A172 (cell line): Measurements from ENCODE around the gene CHMP6. TPM values are rescaled to one million over a fixed set of nuclear protein-coding genes. Genes with fewer than 3 reads are reported as not detected.

Source experiments
- DNase-seq: peaks from one replicate; pipeline ENCODE4 v3.0.0-alpha.2; 2015; ENCODE audit warnings: low spot score
- total RNA-seq: library from RNA; depleted of rRNA; stranded (reverse); fragments of >200 nt; shearing (Covaris generic); gene quantifications from 2 replicates; pipeline ENCODE4 v1.2.3, GENCODE V29; 2014

Gene CHMP6
- total RNA-seq, 1 experiment from 2014 or later = 15.1 TPM

DNA sequence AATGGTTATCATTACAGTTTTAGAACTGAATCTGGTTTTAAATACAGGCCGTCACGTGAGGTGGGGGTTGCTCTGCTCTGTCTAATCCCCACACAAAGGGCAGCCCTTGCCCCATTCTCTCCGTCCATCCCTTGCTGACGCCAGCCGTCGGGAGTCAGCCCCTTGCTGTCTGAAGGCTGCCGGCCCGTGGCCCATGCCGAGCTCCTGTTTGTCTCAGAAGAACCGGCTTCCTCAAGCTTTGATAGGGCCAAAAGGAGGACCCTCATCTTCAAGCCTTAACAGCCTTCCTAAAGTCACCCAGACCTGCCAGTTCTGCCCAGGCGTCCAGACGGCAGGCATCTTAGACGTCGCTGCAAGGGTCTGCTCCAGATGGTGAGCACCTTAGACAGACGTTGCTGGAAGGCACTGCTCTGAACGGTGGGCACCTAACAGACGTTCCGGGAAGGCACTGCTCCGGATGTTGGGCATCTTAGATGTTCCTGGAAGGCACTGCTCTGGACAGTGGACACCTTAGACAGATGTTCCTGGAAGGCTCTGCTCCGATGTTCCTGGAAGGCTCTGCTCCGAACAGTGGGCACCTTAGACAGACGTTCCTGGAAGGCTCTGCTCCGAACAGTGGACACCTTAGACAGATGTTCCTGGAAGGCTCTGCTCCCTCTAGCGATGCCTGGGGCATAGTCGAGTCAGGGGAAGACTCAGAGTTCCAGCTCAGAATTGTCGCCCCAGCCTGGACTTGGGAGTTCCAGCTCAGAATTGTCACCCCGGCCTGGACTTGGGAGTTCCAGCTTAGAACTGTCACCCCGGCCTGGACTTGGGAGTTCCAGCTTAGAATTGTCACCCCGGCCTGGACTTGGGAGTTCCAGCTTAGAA lies 35.1 kb upstream of the CHMP6 start:
- DNase-seq = no peak

DNA sequence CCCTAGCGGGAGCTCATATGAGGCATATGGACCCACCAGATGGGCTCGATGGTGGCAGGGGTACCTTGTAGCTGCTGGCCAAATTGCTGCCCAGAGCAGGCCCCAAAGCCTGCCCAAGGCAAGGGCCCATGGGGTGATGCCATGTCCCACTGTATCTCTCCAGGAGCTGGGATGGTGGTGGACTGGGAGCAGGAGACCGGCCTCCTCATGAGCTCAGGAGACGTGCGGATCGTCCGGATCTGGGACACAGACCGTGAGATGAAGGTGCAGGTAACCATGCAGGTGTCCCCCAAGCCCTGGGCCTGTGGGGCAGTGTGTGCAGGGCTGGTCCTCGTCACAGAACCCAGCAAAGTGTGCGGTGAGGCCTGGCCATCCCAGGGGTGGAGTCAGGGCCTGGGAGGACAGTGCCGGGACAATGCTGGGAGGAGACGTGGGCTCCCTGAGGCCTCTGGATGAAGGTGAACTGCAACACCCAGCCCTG lies 34.1 kb upstream of the CHMP6 start:
- DNase-seq = no peak

DNA sequence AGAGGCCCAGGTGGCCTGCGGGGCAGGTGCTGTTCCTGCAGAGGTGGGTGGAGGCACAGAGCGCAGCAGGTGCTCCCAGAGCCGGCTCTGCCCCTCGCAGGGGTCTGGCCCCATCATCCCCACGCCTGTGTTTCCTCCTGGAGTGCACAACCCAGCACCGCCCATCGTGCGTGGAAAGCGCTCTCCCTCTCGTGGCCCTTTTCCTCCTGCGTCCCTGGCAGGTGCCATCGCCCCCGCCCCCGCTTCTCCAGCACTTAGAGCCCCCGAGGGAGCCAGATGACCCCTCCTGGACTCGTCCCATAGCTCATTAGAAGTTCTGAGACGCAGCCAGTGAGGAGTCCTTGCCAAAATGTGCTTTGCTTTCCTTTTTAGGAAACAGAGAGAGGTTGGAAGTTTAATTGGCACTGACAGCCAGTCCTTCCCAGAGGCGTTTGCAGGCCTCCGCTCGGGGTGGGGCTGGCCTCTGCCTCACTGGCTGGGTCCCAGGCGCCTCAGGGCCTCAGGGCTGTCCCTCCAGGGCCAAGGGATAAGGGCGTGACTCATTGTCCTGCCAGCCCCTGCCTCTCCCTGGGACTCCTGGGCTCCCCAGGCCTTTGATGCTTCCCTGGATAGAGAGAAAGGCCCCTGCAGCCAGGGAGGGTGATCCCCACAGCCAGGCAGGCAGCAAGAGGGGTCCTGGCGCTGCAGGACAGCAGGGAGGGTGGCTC lies 32.2 kb upstream of the CHMP6 start:
- peak; percentile 94 for DNase-seq

DNA sequence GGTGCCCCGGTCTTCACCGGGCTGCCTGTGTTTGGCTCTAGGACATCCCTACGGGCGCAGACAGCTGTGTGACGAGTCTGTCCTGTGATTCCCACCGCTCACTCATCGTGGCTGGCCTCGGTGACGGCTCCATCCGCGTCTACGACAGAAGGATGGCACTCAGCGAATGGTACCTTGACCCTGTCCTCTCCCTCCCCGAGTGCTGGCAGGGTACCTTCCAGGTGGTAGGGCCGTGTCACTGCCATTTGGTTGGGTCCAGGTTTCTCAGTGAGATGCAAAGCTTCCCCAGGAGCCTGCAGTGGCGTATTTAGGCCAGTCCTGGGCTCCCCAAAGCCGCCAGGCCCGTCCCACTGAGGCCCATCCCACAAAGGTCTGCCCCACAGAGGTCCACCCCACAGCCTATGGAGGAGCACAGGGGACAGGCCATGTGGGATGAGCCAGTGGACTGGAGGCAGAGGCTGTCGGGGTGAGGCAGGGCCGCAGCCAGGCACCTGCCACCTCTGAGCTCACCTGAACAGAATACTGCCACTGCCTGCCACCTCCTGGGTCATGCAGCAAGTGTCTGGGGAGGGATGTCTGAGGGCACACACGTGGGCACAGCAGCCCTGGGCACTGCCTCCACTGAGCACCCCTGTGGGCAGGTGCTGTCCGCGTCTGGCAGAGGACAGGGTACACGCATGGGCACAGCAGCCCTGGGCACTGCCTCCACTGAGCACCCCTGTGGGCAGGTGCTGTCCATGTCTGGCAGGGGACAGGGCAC lies 31.4 kb upstream of the CHMP6 start:
- DNase-seq = no peak

DNA sequence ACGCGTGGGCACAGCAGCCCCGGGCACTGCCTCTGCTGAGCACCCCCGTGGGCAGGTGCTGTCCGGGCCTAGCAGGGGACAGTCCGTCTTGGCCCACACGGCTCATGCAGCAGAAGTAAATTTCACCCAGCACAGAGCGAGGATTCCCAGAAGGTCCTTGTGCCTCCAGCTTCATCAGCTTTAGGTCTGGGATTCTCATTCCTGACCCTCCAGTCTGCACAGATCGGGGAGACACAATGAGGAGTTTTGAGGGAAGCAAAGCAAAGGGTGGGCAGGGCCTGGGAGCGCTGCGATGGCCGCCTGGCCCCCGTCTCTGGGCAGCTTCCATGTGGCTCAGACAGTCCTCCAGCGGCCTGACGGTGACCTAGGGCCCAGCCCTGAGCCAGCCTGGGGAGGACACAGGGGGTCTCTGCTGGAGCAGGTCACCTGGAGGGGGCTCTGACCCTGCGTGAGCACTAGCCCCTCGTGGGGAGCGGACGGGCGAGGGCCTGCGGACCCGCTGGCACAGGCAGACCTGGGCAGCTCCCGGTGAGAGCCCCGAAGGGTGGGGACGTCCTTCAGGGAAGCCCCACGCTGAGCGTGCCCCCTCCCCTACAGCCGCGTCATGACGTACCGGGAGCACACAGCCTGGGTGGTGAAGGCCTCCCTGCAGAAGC lies 30.7 kb upstream of the CHMP6 start:
- no peak for DNase-seq

DNA sequence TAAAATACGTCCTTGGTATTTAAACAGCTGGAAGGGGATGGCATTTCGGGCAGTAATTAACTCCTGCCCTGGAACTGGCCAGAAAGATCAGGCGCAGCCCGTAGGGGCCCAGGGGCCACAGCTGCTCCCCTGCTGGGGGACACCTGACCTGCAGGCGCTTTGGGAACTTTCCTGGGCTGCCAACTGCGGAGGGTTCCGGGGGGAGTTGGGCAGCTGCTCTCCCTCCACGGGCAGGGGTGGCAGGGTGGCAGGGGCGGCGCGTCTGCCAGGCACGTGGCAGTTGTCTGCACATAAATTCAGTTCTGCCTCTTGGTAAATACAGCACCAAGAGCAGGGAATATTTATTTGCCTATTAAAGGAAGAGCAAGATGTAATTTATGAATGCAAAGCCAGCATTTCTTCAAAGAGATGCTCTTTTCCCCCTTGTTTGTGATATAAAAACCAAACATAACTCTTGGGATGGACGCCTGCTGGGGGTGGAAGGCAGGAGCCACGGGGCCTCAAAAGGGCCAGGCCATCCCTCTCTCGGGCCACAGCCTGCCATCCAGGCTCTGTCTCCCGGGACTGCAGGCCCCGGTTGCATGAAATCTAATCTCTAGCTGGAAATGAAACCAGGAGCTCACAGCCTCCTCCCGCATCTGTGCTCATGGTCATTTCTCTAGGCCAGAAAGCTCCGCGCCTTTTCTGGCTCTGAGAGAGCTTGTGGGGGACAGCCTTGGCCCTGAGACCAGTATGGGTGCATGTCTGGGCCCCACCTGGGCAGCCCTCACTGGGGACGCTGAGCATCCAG lies 29.9 kb upstream of the CHMP6 start:
- DNase-seq = no peak

DNA sequence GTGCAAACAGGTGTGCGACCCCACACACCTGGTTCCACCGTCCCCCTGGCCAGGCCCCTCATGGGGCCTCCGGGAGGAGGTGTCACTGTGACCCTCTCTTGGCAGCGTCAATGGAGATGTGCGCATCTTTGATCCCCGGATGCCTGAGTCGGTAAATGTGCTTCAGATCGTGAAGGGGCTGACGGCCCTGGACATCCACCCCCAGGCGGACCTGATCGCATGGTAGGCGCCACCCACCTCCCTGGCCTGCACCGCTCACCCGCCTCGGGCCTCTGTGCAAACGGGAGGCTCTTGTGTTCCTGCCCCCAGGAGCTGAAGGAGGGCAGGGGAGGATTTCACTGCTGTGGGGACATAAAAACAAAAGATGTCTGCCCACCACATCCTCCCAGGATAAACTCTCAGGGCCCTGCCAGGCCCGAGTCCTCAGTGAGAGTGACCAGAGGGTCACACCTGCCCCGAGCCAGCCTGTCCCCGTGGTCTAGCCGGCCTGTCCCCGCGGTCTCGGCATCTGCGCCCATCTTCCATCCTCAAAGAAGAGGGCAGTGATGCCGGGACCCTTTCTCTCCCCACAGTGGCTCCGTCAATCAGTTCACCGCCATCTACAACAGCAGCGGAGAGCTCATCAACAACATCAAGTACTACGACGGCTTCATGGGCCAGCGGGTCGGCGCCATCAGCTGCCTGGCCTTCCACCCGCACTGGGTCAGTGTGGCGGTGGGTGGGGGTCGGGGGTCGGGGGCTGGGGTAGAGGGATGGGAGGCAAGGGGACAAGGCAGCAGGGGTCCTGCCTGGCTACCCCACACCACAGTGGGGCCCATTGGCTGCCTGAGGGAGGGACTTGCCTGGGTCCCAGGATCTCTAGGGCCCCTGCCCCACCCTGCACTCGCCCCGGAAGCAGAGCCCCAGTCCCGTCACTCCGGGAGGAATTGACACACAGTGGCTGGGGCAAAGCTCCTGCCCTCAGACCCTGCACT lies 29.0 kb upstream of the CHMP6 start:
- no peak for DNase-seq

DNA sequence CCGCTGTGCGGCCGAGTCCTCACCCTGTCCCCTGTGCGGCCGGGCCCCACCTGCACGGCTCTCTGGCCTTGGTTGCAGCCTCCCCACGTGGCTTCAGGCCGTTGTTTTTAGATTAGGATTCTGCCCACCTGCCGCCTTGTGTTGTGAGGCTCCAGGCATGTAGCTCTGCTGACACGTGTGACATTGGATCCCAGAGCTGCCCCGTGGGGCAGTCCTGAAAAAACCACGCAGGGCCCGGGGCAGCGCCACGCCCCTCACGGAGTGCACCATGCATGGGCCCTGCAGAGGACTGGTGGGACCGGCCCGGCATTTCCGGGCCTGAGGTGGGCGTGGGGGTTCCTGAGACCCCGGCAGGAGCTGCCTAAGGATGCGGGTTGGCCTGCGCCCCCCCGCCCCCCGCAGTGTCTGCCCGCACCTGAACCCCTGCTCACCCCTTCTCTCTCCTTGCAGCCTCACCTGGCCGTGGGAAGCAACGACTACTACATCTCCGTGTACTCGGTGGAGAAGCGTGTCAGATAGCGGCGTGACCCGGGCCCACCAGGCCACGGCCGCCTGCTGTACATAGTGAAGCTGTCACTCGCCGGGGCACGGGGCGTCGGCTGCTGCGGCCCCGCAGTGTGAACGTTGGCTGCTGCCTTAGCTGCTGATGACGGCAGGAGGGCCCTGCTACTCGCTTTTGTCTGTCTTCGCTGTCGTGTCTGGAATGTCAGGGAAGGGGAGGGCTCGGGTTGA lies 27.7 kb upstream of the CHMP6 start:
- no peak for DNase-seq

DNA sequence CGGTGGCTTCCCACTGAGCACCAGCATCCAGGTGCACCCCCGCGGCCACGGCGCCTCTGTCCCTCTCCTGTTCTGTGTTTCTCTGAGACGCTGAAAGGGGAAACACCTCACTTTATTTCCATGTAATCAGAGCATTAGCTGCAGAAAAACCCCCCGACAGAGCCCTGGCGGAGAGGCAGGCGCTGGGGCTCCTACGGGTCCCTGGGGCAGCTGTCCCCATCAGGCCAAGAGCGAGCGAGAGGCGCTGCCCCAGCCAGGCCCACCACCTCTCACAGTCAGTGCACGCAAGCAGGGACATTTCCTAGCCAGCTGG lies 27.1 kb upstream of the CHMP6 start:
- DNase-seq = no peak

DNA sequence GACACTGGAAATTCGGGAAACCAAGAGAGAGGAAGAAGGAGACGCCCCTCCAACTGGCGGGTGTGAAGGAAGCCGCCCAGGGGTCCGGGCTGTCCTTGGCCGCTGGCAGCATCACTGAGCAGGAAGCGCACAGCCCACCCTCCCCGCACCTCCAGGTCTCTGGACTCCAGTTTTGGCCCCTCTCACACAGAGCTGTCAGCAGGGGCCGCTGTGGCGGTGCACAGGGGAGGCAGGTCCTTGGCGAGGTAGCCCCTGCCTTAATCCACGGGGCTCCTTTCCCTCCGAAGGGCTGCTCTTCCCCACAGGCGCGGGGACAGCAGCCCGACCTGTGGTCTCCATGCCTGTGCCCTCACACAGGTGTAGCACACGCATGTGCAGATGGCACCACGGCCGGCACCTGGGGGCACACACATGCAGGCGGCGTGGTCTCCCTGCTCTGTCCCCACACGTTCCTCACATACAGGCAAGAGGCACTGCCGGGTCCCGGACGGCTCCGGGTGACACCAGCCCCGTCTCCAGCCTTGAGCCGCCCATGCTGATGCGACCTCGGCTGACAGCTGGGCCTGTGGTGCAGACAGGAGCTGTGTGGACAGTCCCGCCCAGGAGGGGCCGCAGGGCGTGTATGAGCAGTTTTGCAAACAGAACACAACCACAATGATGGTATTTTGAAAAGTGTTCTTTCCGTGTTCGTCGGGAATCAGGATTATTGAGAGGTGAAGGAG lies 26.6 kb upstream of the CHMP6 start:
- no peak for DNase-seq

DNA sequence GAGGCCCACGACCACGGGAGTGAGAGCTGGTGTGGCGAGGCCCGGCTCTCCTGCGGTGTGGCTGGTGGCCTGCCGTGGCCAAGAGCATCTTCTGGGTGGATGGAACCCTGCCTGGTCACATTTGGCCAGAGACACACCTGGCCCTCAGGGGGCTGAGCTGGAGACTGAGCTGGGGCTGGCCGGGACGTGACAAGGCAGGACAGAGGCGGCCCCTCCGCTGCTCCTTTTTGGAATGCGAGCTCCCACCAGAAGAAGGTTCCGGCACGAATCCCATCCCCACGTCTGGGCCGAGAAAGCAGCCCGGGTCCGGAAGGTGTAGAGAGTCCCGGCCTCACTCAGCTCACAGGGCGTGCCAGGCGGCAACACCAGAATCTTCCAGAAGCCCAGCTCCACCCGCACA lies 26.0 kb upstream of the CHMP6 start:
- DNase-seq = no peak

DNA sequence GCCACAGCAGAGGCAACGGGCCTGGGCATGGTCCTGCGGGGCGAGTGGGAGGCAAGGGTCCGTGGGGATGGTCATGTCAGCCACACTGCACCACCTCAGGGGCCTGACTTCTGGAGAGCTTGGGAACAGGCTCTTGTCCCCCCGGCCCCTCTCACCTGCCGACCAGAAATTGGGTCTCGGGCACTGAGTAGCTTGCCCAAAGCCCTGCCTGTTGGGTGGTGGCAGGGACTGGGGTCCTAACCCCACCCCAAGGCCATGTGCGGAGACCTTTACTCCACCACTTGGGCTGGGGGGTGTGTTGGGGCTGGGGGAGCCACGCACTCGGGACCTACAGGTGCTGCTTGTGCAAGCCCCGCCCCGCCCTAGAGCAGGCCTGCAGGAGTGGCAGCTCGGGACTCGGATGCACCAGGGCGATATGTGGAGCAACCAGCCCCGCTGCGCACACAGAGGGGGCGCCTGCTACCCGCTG lies 24.2 kb upstream of the CHMP6 start:
- DNase-seq = no peak

DNA sequence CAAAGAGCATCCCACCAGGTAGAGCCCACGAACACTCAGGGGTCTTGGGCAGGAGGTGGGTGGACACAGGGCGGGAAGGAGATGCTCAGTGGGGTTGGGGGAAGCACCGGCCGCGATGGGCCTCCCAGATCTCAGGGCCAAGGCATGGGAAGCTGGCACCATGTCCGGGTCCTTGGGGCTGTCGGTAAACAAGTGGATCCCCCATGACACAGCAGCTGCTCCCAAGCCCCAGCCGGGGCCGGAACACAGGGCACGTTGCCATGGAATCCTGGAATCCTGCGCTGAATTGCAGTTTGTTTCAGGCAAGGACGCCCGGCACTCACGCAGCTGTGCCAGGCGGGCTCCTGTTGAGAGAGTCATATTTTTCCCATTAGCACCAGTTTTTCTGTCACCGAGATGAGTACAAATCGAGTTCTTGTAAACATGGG lies 23.0 kb upstream of the CHMP6 start:
- DNase-seq = no peak

DNA sequence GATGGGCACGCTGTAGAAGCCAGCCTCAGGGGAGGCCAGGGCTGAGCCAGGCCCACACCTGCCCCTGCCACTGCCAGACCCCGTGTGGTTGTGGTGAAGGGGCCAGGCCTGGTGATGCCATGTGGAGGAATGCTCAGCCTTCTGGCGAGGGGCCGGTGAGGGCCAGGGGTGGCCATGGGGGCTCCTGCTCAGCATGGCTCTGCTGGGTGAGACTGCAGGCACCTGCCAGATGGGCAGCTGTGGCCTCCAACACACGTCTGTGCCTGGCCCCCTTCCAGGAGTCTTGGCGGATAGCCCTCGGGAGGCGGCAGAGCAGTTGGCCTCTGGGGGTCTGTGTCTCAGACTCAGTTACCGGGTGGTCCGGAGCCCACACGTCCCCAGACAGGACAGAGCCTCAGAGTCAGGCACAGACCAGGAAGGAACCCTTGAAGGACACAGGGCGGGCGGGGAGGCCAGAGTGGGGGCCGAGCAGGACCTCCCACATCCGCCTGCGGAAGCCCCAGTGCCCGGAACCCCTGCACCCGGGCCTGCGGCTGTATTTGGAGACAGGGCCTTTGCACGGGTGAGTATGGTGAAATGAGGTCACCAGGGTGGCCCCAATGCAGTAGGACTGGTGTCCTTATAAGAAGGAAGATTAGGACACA lies 22.5 kb upstream of the CHMP6 start:
- DNase-seq = no peak

DNA sequence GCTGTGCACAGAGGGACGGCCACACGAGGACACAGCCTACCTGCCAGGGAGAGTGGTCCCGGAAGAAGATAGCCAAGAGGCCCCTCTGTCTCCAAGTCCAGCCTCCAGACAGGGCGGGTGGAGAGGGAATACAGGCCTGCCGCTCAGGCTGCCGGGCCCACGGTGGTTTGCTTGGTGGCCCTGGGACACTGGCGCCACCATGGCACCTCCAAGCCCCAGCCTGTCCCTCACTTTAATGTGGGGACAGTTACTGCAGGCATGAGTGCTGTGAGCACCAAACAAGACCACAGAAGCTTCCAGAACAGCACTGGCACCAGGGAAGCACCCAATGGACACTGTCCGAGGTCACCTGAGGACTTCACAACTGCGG lies 22.0 kb upstream of the CHMP6 start:
- no peak for DNase-seq

DNA sequence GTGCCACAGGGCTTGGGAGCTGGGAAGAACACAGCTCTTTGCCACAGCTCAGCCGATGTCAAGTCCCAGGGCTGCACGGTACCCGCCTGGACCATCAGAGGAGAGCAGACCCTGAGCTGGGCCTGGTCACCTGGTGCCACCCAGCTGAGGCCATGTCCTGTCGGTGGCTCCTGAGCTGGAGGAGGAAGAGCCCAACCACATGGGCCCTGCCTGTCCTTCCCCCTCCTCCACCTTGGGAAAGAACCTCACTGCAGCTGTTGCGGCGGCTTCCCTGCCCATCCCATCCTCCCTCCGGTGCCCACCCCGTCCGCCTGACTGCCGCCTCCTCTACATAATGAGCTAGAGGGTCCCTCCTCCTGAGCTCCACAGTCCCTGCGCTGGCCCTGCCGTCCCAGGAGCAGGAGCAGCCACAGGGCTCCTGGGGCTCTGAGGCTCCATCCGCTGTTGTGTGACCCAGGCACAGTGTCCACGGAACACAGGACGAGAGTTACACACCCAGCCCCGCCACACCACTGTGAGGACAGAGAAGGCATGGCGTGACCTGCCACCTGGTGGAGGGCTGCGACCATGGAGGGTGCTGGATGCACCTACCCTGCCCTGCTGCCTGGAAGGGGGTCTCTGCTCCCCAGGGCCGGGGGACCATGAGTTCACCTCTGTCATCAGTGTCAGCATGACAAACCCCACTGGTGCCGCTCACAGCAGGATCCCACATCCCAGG lies 21.4 kb upstream of the CHMP6 start:
- peak; percentile 22 for DNase-seq
